HEK293 (cell line): ENCODE results near the gene PLSCR1.

Experiments used
- CTCF ChIA-PET: fragments of 350-600 bp; formaldehyde crosslinking; extraction: SDS; loops from one replicate; lab custom pipeline; 2021; ENCODE audit warnings: antibody characterized with exemption; lab: Yijun Ruan, JAX
- POLR2A ChIA-PET: fragments of 300-600 bp; formaldehyde crosslinking; extraction: SDS; loops from one replicate; lab custom pipeline; 2020; ENCODE audit warnings: antibody characterized with exemption, inconsistent platforms; lab: Yijun Ruan, JAX
- H3K27ac ChIP-seq: fragments of 200-500 bp; sonication (Bioruptor generic); 2 replicates; pipeline ENCODE4 v1.5.1; 2014; ENCODE audit warnings: low read depth, low read length, control low read depth, inconsistent platforms; ENCODE audit errors: extremely low read depth
- H3K36me3 ChIP-seq, 2 experiments: fragments of 200-500 bp in 1 of 2; sonication (Bioruptor generic) in 1 of 2; 1 replicate in 1 of 2; 2 replicates in 1 of 2; pipeline ENCODE4 v1.5.1; 2014 to 2017; ENCODE audit warnings: inconsistent platforms in 2 of 2, low read length in 2 of 2; ENCODE audit not compliant: control insufficient read depth in 2 of 2, insufficient read depth in 1 of 2
- H3K4me1 ChIP-seq: fragments of 200-500 bp; sonication (Bioruptor generic); 2 replicates; pipeline ENCODE4 v1.5.1; 2014; ENCODE audit warnings: mild to moderate bottlenecking, low read length, inconsistent platforms; ENCODE audit not compliant: control insufficient read depth, insufficient read depth
- H3K4me3 ChIP-seq: 2 replicates; pipeline ENCODE4 v1.5.1; 2011; ENCODE audit warnings: low read depth, mild to moderate bottlenecking, control low read depth, low read length, moderate library complexity
- H3K9me3 ChIP-seq: fragments of 200-500 bp; sonication (Bioruptor generic); 2 replicates; pipeline ENCODE4 v1.5.1; 2014; ENCODE audit warnings: low read depth, low read length, inconsistent platforms; ENCODE audit not compliant: control insufficient read depth, insufficient read depth
- ATF2 ChIP-seq: fragments of 450-650 bp; formaldehyde crosslinking; IDR thresholded peaks from 2 replicates; pipeline ENCODE4 v1.5.1; 2016; ENCODE audit warnings: missing biosample characterization, missing genetic modification characterization, low read depth
- GLI2 ChIP-seq: fragments of 450-650 bp; formaldehyde crosslinking; IDR thresholded peaks from 2 replicates; pipeline ENCODE4; 2017; ENCODE audit warnings: missing biosample characterization, missing genetic modification characterization, low read depth, borderline replicate concordance
- HOXD13 ChIP-seq: sonication (generic); formaldehyde crosslinking; IDR thresholded peaks from 2 replicates; pipeline ENCODE4 v1.8.0; 2022; ENCODE audit warnings: missing genetic modification reagents, borderline replicate concordance
- MEIS1 ChIP-seq: sonication (generic); formaldehyde crosslinking; IDR thresholded peaks from 2 replicates; pipeline ENCODE4 v1.8.1; 2022; ENCODE audit warnings: missing genetic modification reagents, mild to moderate bottlenecking, borderline replicate concordance
- OVOL3 ChIP-seq: fragments of 450-650 bp; formaldehyde crosslinking; IDR thresholded peaks from 2 replicates; pipeline ENCODE4 v1.5.1; 2016; ENCODE audit warnings: missing biosample characterization, missing genetic modification characterization
- PRDM4 ChIP-seq: fragments of 450-650 bp; formaldehyde crosslinking; IDR thresholded peaks from 2 replicates; pipeline ENCODE4 v1.5.1; 2017; ENCODE audit warnings: missing biosample characterization, missing genetic modification characterization
- TSHZ1 ChIP-seq: fragments of 450-650 bp; formaldehyde crosslinking; IDR thresholded peaks from 2 replicates; pipeline ENCODE4 v1.5.1; 2016; ENCODE audit warnings: missing biosample characterization, missing genetic modification characterization, borderline replicate concordance
- ZBTB1 ChIP-seq: fragments of 450-650 bp; formaldehyde crosslinking; IDR thresholded peaks from 2 replicates; pipeline ENCODE4 v1.5.1; 2016; ENCODE audit warnings: missing biosample characterization, missing genetic modification characterization
- ZBTB17 ChIP-seq: fragments of 450-650 bp; formaldehyde crosslinking; IDR thresholded peaks from 2 replicates; pipeline ENCODE4 v1.5.1; 2016; ENCODE audit warnings: missing biosample characterization, missing genetic modification characterization
- ZBTB44 ChIP-seq: fragments of 450-650 bp; IDR thresholded peaks from 2 replicates; pipeline ENCODE4 v1.5.1; 2018; ENCODE audit warnings: missing biosample characterization, mild to moderate bottlenecking, missing genetic modification characterization
- ZNF121 ChIP-seq: fragments of 450-650 bp; formaldehyde crosslinking; IDR thresholded peaks from 2 replicates; pipeline ENCODE4 v1.5.1; 2016; ENCODE audit warnings: missing biosample characterization, missing genetic modification characterization
- ZNF132 ChIP-seq: fragments of 450-650 bp; formaldehyde crosslinking; IDR thresholded peaks from 2 replicates; pipeline ENCODE4 v1.5.1; 2017; ENCODE audit warnings: missing biosample characterization, missing genetic modification characterization, borderline replicate concordance
- ZNF133 ChIP-seq: fragments of 450-650 bp; formaldehyde crosslinking; IDR thresholded peaks from 2 replicates; pipeline ENCODE4 v1.5.1; 2016; ENCODE audit warnings: missing biosample characterization, missing genetic modification characterization
- ZNF146 ChIP-seq: fragments of 450-650 bp; formaldehyde crosslinking; IDR thresholded peaks from 2 replicates; pipeline ENCODE4 v1.5.1; 2016; ENCODE audit warnings: missing biosample characterization, missing genetic modification characterization
- ZNF184 ChIP-seq: fragments of 450-650 bp; IDR thresholded peaks from 2 replicates; pipeline ENCODE4 v1.5.1; 2018; ENCODE audit warnings: missing biosample characterization, mild to moderate bottlenecking, missing genetic modification characterization
- ZNF2 ChIP-seq: fragments of 450-650 bp; formaldehyde crosslinking; IDR thresholded peaks from 2 replicates; pipeline ENCODE4 v1.5.1; 2016; ENCODE audit warnings: missing biosample characterization, missing genetic modification characterization
- ZNF362 ChIP-seq: fragments of 450-650 bp; formaldehyde crosslinking; IDR thresholded peaks from 2 replicates; pipeline ENCODE4 v1.5.1; 2016; ENCODE audit warnings: missing biosample characterization, missing genetic modification characterization
- ZNF423 ChIP-seq: fragments of 450-650 bp; formaldehyde crosslinking; IDR thresholded peaks from 2 replicates; pipeline ENCODE4 v1.5.1; 2016; ENCODE audit warnings: missing biosample characterization, missing genetic modification characterization
- ZNF48 ChIP-seq: fragments of 450-650 bp; formaldehyde crosslinking; IDR thresholded peaks from 2 replicates; pipeline ENCODE4 v1.5.1; 2016; ENCODE audit warnings: missing biosample characterization, missing genetic modification characterization
- ZNF585B ChIP-seq: fragments of 450-650 bp; formaldehyde crosslinking; IDR thresholded peaks from 2 replicates; pipeline ENCODE4 v1.5.1; 2016; ENCODE audit warnings: missing biosample characterization, missing genetic modification characterization
- ZNF629 ChIP-seq: fragments of 450-650 bp; formaldehyde crosslinking; IDR thresholded peaks from 2 replicates; pipeline ENCODE4 v1.5.1; 2017; ENCODE audit warnings: missing biosample characterization, missing genetic modification characterization
- ZNF645 ChIP-seq: fragments of 450-650 bp; formaldehyde crosslinking; IDR thresholded peaks from 2 replicates; pipeline ENCODE4; 2016; ENCODE audit warnings: missing biosample characterization, missing genetic modification characterization
- ZNF701 ChIP-seq: fragments of 450-650 bp; formaldehyde crosslinking; IDR thresholded peaks from 2 replicates; pipeline ENCODE4 v1.5.1; 2016; ENCODE audit warnings: missing biosample characterization, missing genetic modification characterization
- ZSCAN16 ChIP-seq: fragments of 450-650 bp; formaldehyde crosslinking; IDR thresholded peaks from 2 replicates; pipeline ENCODE4 v1.5.1; 2016; ENCODE audit warnings: missing biosample characterization, missing genetic modification characterization

Gene PLSCR1

GRCh38 chr3:146539315-146539714, 5.1 kb downstream of the PLSCR1 start (continued):
- TF ChIP-seq ZBTB1 (tag by site-specific recombination): no peak

GRCh38 chr3:146537603-146538002, 6.8 kb downstream of the PLSCR1 start:
- H3K9me3 ChIP-seq: no peaks in the 10 kb centered on the region
- H3K4me1 ChIP-seq: no peaks in the 10 kb centered on the region
- ChIA-PET POLR2A (no interaction called here), CTCF (no interaction called here)
- H3K27ac ChIP-seq: no peak overlapping the region
- H3K36me3 ChIP-seq: peaks cover 0 to 3% of the 10 kb centered on the region in 2 experiments; a peak in 1 of 3 replicates
- no peak overlapping the region for H3K4me3 ChIP-seq
- TF ChIP-seq TSHZ1: no peak
- TF ChIP-seq ATF2 (tag by site-specific recombination): peak; percentile 51; the same call in 1 of the 2 replicates
- TF ChIP-seq ZNF629 (tag by site-specific recombination): peak; percentile 51
- TF ChIP-seq ZNF362: no peak
- TF ChIP-seq MEIS1 (CRISPR knock-in tag): no peak

GRCh38 chr3:146536681-146537080, 7.7 kb downstream of the PLSCR1 start:
- peaks cover 4 to 8% of the 10 kb centered on the region in 2 experiments; a peak in 2 of 3 replicates for H3K36me3 ChIP-seq
- POLR2A ChIA-PET: no interaction called here
- H3K9me3 ChIP-seq: no peaks in the 10 kb centered on the region
- no peak overlapping the region for H3K4me3 ChIP-seq
- CTCF ChIA-PET: no interaction called here
- no peak overlapping the region for H3K27ac ChIP-seq
- no peaks in the 10 kb centered on the region for H3K4me1 ChIP-seq
- no peak for TF ChIP-seq GLI2 (tag by site-specific recombination)
- TF ChIP-seq ZBTB44: no peak
- no peak for TF ChIP-seq ZNF585B (tag by site-specific recombination)
- TF ChIP-seq ZNF184 (tag by site-specific recombination): no peak
- no peak for TF ChIP-seq ZBTB17 (tag by site-specific recombination)
- TF ChIP-seq ZNF701 (tag by site-specific recombination): no peak
- TF ChIP-seq ZNF121 (tag by site-specific recombination): no peak
- no peak for TF ChIP-seq OVOL3 (tag by site-specific recombination)
- no peak for TF ChIP-seq ZNF133 (tag by site-specific recombination)
- TF ChIP-seq ZNF423: no peak
- no peak for TF ChIP-seq ZNF645
- no peak for TF ChIP-seq ZNF2
- no peak for TF ChIP-seq ZNF48
- no peak for TF ChIP-seq HOXD13 (CRISPR knock-in tag)
- TF ChIP-seq PRDM4 (tag by site-specific recombination): no peak
- no peak for TF ChIP-seq ZNF132
- TF ChIP-seq ZSCAN16: no peak
- no peak for TF ChIP-seq ZNF146
